GM12875 (cell line): ENCODE data around the gene DLL4.

Experiments used
- H3K4me3 ChIP-seq: one replicate; pipeline ENCODE4 v1.5.1; 2011; ENCODE audit warnings: low read depth, low read length, control low read depth
- TF ChIP-seq, protein P1 (sequence below): IDR thresholded peaks from 2 replicates; pipeline ENCODE4 v1.5.1; 2011; ENCODE audit warnings: low read depth, mild to moderate bottlenecking, control low read depth, inconsistent platforms, low read length, moderate library complexity, borderline replicate concordance; ENCODE audit not compliant: insufficient read depth

Gene DLL4

DNA sequence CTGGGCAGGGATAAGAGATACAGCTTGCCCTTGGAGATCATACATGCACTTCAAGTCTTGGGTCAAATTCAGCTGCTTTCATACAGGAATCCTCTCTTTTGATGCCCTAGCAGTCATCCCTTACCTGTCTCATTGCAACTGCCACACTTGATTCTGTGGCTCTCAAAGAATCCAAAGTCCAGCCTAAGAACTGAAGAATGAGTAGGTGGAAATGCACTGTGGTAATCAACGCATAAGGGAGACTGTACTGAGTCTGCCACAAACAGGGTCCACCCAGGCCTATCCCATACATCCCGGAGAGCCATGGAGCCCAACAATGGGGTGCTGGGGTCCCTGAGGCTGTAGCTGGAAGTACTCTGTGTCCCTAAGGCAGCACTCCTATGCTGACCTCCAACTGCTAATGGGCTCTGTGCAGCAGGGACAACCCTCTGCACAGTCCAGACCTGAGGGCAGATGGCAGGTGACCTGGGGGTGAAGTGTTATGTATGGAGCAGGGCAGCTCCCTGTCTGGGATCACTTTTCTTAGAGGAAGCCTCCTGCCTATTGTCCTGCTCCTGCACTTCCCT lies 36.6 kb upstream of the DLL4 start:
- H3K4me3 ChIP-seq, result no peak overlapping the region
- TF ChIP-seq, protein P1, sequence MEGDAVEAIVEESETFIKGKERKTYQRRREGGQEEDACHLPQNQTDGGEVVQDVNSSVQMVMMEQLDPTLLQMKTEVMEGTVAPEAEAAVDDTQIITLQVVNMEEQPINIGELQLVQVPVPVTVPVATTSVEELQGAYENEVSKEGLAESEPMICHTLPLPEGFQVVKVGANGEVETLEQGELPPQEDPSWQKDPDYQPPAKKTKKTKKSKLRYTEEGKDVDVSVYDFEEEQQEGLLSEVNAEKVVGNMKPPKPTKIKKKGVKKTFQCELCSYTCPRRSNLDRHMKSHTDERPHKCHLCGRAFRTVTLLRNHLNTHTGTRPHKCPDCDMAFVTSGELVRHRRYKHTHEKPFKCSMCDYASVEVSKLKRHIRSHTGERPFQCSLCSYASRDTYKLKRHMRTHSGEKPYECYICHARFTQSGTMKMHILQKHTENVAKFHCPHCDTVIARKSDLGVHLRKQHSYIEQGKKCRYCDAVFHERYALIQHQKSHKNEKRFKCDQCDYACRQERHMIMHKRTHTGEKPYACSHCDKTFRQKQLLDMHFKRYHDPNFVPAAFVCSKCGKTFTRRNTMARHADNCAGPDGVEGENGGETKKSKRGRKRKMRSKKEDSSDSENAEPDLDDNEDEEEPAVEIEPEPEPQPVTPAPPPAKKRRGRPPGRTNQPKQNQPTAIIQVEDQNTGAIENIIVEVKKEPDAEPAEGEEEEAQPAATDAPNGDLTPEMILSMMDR, result no peak

DNA sequence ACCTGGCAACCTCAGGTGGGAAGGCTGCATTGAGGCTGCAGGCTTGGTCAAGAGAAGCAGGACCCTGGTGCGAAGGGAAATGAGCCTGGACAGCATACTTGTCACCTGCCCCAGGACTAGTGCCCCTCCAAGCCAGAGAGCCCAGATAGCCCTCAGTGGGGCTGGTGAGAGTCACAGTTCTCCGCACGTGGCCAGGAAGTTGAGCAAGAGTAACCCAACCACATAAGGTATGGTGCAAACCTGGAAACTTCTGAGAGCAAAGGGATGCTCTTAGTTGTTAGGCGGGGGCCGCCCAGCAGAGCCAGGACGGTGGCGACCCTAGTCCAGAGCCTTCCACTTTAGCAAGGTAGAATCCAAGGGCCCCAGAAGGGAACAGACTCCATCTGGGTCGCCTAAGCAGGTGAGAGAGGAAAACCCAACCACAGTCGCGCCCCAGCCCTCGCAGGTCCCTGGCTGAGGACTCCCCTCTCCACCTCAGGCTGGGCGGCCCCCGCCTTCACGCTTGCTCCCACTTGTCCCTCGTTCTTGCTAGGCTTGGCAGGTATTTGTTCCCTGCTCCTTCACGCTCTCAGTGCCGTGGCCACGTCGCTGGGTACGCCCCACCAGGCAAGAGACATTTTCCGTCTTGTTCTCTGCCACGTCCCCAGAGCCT lies 36.0 kb upstream of the DLL4 start:
- no peak overlapping the region for H3K4me3 ChIP-seq
- TF ChIP-seq, protein P1, result no peak

DNA sequence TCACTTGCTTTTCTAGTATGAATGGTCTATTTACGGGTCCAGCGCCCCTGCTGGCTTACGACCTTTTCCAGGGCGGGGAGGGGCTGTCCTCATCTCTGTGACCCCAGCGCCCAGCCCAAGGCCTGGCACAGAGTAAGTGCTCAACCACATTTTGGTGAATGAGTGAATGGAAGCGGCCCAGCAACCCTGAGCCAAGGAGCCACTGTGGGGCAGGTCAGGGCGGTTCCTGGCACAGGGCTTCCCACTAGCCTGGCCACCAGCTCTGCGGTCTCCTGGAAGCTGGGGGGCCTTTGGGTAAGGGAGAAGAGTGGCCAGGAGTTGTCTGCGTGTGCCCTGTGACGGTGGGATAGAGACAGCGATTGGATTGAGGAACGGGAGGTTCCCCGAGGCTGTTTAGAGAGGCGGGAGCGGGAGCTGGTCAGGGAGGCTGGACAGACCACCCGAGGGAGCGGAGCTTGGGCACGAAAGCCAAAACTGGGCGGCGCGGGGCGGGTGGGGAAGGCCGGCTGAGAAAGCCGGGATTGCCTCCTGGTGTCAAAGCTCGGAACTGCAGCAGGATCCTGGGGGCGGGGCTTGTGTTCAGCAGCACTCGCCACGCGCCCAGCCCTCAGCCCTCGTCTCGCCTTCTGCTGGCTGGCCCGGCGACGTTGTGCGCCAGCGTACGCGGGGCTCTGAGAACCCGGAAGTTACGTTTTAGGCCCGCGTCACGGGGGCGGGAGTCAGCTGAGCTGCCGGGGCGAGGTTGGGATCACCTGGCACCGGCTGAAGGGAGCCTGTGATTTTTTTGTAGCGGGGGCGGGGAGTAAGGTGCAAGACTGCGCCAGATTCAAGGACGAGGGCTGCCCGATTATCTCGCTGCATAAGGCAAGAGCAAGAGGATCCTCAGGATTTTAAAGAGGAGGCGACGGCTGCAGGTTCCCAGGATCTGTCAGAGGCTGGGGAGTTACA lies 35.1 kb upstream of the DLL4 start, which contains the start of gene VPS18:
VPS18 (plus strand) TSS at position 718 of the 948 bp plus-strand sequence. CDS start 319 bp downstream, outside the sequence.
- peak within 1 kb of the TSS; percentile 96 for H3K4me3 ChIP-seq
- TF ChIP-seq, protein P1, result peak; percentile 93

DNA sequence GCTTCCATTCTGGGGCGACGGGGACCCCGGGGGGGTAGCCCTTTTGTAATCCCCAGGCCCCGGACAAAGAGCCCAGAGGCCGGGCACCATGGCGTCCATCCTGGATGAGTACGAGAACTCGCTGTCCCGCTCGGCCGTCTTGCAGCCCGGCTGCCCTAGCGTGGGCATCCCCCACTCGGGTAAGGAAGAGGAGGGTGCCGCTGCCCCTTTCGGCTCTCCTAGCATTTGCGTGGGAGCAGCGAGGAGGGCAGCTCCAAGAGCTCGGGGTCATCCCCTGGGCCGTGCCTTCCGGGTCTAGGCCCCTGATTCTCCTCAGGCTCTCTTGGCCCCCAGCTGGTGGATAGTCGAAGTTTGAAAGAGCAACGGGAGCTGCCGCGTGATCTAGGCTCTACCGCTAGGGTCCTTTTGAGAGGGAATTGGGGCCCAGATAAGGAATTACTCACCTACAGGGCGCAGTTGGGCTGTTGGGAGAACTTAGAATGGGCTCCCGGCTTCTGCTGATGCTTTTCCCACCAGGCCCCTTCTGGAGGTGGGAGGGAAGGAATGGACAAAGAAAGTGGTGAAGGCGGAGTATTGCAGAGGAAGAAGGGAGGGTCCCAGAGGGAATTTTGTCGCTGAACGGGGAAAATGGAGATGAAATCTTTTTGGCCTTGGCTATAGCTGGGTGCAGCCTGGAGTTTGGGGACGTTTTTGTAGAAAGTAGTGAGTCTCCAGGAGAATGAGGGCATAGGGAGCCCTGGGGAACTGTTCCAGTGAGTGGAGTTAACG lies 34.3 kb upstream of the DLL4 start:
- peak overlapping the region; percentile 96 for H3K4me3 ChIP-seq
- TF ChIP-seq, protein P1, result peak; percentile 75

DNA sequence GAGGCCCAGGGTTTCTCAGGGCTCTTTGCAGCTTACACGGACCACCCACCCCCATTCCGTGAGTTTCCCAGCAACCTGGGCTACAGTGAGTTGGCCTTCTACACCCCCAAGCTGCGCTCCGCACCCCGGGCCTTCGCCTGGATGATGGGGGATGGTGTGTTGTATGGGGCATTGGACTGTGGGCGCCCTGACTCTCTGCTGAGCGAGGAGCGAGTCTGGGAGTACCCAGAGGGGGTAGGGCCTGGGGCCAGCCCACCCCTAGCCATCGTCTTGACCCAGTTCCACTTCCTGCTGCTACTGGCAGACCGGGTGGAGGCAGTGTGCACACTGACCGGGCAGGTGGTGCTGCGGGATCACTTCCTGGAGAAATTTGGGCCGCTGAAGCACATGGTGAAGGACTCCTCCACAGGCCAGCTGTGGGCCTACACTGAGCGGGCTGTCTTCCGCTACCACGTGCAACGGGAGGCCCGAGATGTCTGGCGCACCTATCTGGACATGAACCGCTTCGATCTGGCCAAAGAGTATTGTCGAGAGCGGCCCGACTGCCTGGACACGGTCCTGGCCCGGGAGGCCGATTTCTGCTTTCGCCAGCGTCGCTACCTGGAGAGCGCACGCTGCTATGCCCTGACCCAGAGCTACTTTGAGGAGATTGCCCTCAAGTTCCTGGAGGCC lies 29.5 kb upstream of the DLL4 start:
- no peak overlapping the region for H3K4me3 ChIP-seq
- TF ChIP-seq, protein P1, result no peak
